ENCODE results near the gene SH2D7. TPM values are rescaled to one million over a fixed set of nuclear protein-coding genes. Genes with fewer than 3 reads are reported as not detected.

Gene SH2D7
- total and polyA plus RNA-seq, 2 donors (not counting 1 experiment from before 2014, with no cell fraction given): not detected

- H2AFZ ChIP-seq (ENCODE audit: insufficient read depth, low read depth, low read length, poor library complexity, severe bottlenecking): no peak overlapping the region
- H3K4me1 ChIP-seq (ENCODE audit: control insufficient read depth in 2 of 2, insufficient read depth in 2 of 2, low read length in 2 of 2): peaks cover 9% of the 10 kb centered on the region in 2 donors
- Mint-ChIP-seq H3K9me3 (ENCODE audit: insufficient read depth) (no peaks in the 10 kb centered on the region), H3K27me3 (peaks cover 8% of the 10 kb centered on the region), H3K4me3 (no peak overlapping the region), H3K4me1 (peaks cover 14% of the 10 kb centered on the region), H3K27ac (no peak overlapping the region)
- ATAC-seq (ENCODE audit: low read depth) (no peak), DNase-seq (no peak)
- peaks cover 0 to 4% (median 0%) of the 10 kb centered on the region in 4 experiments for H3K27me3 ChIP-seq (replicated peaks in 1 of 4; ENCODE audit: control extremely low read depth in 1 of 4, control insufficient read depth in 3 of 4, insufficient read depth in 4 of 4, low read length in 3 of 4)
- no peaks in the 10 kb centered on the region for H4K20me1 ChIP-seq (ENCODE audit: control insufficient read depth, insufficient read depth, low read length, poor library complexity, severe bottlenecking)
- POLR2A ChIA-PET: no interaction called here
- no peak overlapping the region for H3K4me3 ChIP-seq (ENCODE audit: control extremely low read depth in 1 of 5, extremely low read depth in 1 of 5, insufficient read depth in 1 of 5, low read depth in 2 of 5, low read length in 4 of 5)
- WGBS (ENCODE audit: insufficient coverage): 97% methylated on average over 2 of the region's 3 CpGs
- H3K79me2 ChIP-seq (ENCODE audit: control insufficient read depth, insufficient read depth, low read length): no peaks in the 10 kb centered on the region
- TF ChIP-seq, protein P1, sequence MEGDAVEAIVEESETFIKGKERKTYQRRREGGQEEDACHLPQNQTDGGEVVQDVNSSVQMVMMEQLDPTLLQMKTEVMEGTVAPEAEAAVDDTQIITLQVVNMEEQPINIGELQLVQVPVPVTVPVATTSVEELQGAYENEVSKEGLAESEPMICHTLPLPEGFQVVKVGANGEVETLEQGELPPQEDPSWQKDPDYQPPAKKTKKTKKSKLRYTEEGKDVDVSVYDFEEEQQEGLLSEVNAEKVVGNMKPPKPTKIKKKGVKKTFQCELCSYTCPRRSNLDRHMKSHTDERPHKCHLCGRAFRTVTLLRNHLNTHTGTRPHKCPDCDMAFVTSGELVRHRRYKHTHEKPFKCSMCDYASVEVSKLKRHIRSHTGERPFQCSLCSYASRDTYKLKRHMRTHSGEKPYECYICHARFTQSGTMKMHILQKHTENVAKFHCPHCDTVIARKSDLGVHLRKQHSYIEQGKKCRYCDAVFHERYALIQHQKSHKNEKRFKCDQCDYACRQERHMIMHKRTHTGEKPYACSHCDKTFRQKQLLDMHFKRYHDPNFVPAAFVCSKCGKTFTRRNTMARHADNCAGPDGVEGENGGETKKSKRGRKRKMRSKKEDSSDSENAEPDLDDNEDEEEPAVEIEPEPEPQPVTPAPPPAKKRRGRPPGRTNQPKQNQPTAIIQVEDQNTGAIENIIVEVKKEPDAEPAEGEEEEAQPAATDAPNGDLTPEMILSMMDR (IDR thresholded peaks at IDR 0.05): no peak
- TF ChIP-seq EZH2 (IDR thresholded peaks at IDR 0.05; ENCODE audit: borderline replicate concordance, insufficient read depth, low read depth, low read length, poor library complexity, severe bottlenecking): no peak
- no peak overlapping the region for H3K27ac ChIP-seq (ENCODE audit: low read length in 2 of 2)
- intact Hi-C loops (cut with micrococcal nuclease): no loop called here
- H3K9me3 ChIP-seq (ENCODE audit: control extremely low read depth in 1 of 3, control insufficient read depth in 2 of 3, insufficient read depth in 1 of 3, low read length in 2 of 3): no peaks in the 10 kb centered on the region
- H3K4me2 ChIP-seq (replicated peaks; ENCODE audit: low read depth, low read length, poor library complexity, severe bottlenecking): no peak overlapping the region
- CTCF ChIA-PET: interaction anchor here (0.7 to 5.4 kb wide), 3 partner anchors 19 to 123 kb away, joined by 3 to 49 read pairs (median 3); no protein-coding TSS in a partner anchor
- H3K36me3 ChIP-seq (replicated peaks in 1 of 2; ENCODE audit: control extremely low read depth in 1 of 2, control insufficient read depth in 1 of 2, extremely low read depth in 1 of 2, insufficient read depth in 2 of 2, low read length in 1 of 2): no peaks in the 10 kb centered on the region
- no peak overlapping the region for H3K9ac ChIP-seq (ENCODE audit: low read length)
Measured at GRCh38 chr15:78090422-78091063, 1.8 kb upstream of the SH2D7 start.

- no peak overlapping the region for H3K27ac ChIP-seq (ENCODE audit: low read length in 2 of 2)
- WGBS (ENCODE audit: insufficient coverage): 85% methylated on average over 3 of the region's 5 CpGs
- no peaks in the 10 kb centered on the region for H3K36me3 ChIP-seq (replicated peaks in 1 of 2; ENCODE audit: control extremely low read depth in 1 of 2, control insufficient read depth in 1 of 2, extremely low read depth in 1 of 2, insufficient read depth in 2 of 2, low read length in 1 of 2)
- no peak overlapping the region for H3K4me2 ChIP-seq (replicated peaks; ENCODE audit: low read depth, low read length, poor library complexity, severe bottlenecking)
- H3K79me2 ChIP-seq (ENCODE audit: control insufficient read depth, insufficient read depth, low read length): no peaks in the 10 kb centered on the region
- peaks cover 5% of the 10 kb centered on the region for H3K4me1 Mint-ChIP-seq
- ChIA-PET POLR2A (no interaction called here), CTCF (interaction anchor here (0.6 to 3.2 kb wide), 5 partner anchors 10 to 125 kb away, joined by 3 to 11 read pairs (median 4); no protein-coding TSS in a partner anchor)
- ATAC-seq (ENCODE audit: low read depth) (no peak), DNase-seq (no peak)
- intact Hi-C loops (cut with micrococcal nuclease): no loop called here
- H3K27ac Mint-ChIP-seq: no peak overlapping the region
- no peak overlapping the region for H3K4me3 ChIP-seq (ENCODE audit: control extremely low read depth in 1 of 5, extremely low read depth in 1 of 5, insufficient read depth in 1 of 5, low read depth in 2 of 5, low read length in 4 of 5)
- H3K9me3 ChIP-seq (ENCODE audit: control extremely low read depth in 1 of 3, control insufficient read depth in 2 of 3, insufficient read depth in 1 of 3, low read length in 2 of 3): no peaks in the 10 kb centered on the region
- peaks cover 0 to under 1% of the 10 kb centered on the region in 2 donors for H3K4me1 ChIP-seq (ENCODE audit: control insufficient read depth in 2 of 2, insufficient read depth in 2 of 2, low read length in 2 of 2)
- peaks cover 8% of the 10 kb centered on the region for H3K27me3 Mint-ChIP-seq
- no peaks in the 10 kb centered on the region for H3K9me3 Mint-ChIP-seq (ENCODE audit: insufficient read depth)
- no peaks in the 10 kb centered on the region for H4K20me1 ChIP-seq (ENCODE audit: control insufficient read depth, insufficient read depth, low read length, poor library complexity, severe bottlenecking)
- no peak for TF ChIP-seq EZH2 (IDR thresholded peaks at IDR 0.05; ENCODE audit: borderline replicate concordance, insufficient read depth, low read depth, low read length, poor library complexity, severe bottlenecking)
- TF ChIP-seq, protein P1 (IDR thresholded peaks at IDR 0.05): no peak
- H2AFZ ChIP-seq (ENCODE audit: insufficient read depth, low read depth, low read length, poor library complexity, severe bottlenecking): no peak overlapping the region
- H3K27me3 ChIP-seq (replicated peaks in 1 of 4; ENCODE audit: control extremely low read depth in 1 of 4, control insufficient read depth in 3 of 4, insufficient read depth in 4 of 4, low read length in 3 of 4): peaks cover 0 to 4% (median 0%) of the 10 kb centered on the region in 4 experiments
- no peak overlapping the region for H3K4me3 Mint-ChIP-seq
- H3K9ac ChIP-seq (ENCODE audit: low read length): no peak overlapping the region
Measured at GRCh38 chr15:78093242-78094020, 1.1 kb downstream of the SH2D7 start.

Measured in B cell (primary cell).